GM19395 (cell line): ENCODE measurements around the gene KCNMA1.
"Not testable (repeated sequence)": the region's sequence is repeated elsewhere in the genome, so short reads cannot be mapped to it uniquely, and the experiment has no call there.

Experiments used
- ATAC-seq: cut with Tn5 transposase; IDR thresholded peaks from one replicate; pipeline ENCODE4 v1.9.1; 2021; ENCODE audit warnings: mild to moderate bottlenecking, moderate library complexity; ENCODE audit not compliant: unreplicated experiment

Gene KCNMA1

GRCh38 chr10:77428691-77429395 lies 208.8 kb downstream of the KCNMA1 start:
- ATAC-seq: no peak

DNA sequence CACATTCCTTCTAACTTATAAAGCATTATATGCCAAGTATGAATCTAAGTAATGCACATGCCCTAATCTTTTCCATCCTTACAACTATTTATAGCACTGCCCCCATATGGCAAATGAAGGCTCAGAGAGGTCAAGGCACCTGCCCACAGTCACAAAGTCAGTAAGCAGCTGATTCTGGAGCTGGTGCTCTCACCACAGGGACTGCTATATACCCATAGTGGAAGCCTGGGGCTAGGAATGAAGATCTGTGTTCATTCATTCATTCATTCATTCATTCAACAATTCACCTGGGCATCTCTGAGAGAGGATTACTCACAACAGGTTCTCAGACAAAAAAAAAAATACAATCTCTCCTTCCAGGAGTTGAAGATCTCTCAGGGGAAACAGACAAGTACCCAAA lies 213.4 kb downstream of the KCNMA1 start:
- ATAC-seq: no peak

- ATAC-seq: no peak
These were observed 214.9 kb downstream of the KCNMA1 start for GRCh38 chr10:77422491-77423338.

DNA sequence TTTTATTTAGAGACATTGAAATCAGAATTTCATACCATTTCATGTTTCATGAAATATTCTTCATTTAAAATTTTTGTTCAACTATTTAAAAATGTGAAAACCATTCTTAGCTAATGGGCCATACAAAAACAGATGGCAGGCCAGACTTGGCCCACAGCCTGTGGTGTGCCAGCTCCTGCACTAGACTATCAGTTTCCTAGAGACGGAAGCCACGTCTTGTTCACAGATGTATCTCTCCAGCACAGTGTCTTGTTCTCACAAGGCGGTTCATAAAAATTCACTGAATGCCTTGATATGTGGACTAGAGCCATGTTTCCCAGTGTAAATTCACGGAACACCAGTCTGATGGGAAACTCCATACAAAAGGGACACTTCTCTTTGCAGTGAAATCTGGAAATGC lies 216.0 kb downstream of the KCNMA1 start:
- ATAC-seq: no peak

DNA sequence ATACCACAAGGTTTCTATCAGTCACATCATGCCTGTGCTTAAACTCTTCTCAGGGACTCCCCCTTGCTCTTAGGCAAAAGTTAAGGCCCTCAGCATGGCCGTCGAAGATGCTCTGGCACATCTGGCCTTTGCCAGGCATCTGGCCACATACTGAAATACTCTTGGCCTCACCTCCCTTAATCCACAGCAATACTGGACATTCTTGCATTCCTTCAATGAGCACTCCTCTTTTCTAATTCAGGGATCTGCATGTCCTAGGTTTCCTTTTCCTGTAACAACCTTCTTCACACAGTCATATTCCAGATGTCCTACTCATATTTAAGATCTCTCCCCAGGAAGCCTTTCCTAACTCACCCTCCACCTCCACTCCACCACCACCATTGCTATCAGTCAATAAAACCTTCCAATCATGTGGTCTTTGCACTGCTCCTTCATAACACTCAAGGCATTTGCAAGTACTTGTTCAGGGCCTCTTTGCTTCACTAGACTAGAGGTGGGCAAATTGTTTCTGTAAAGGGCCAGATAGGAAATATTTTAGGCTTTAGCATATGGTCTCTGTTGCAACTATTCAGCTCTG lies 216.6 kb downstream of the KCNMA1 start:
- ATAC-seq: no peak

DNA sequence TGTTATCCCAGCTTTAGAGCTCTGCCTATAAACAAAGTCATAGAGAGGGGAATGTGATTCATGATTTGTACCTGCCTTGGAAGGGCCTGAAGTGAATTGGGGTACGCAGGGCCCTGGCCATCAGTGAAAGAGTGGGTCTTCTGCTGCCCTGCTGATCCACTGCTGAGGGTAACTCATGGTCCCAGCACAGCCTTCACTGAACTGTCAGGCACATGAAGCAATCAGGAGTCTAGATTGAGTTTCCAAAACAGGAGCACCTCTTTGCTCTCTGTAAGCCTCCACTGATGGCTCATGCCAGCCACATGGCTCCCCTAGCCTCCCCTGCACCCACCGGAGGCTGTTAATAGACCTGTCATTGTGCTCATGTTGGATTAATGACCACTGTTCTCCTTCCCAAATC lies 217.6 kb downstream of the KCNMA1 start:
- ATAC-seq: no peak

DNA sequence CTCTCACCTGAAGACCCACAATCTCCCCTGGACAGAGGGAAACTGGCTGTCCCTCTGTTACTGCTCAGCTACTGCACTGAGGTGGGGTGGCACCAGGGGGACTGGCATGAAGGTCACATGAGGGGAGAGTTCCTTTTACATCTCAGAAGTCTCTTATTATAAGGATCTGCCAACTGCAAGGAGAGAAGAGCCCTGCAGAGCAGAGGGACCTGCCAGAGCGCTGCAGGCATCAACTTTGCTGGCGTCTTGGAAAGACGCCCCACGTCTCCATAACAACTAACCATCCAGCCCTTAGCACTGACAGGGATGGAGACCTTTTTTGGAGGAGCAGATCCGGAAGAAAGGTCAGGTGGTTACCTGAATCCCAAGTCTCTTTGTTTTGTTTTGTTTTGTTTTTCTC lies 218.6 kb downstream of the KCNMA1 start:
- no peak for ATAC-seq

GRCh38 chr10:77417806-77418640 lies 219.6 kb downstream of the KCNMA1 start:
- ATAC-seq: no peak

GRCh38 chr10:77417359-77417758 lies 220.2 kb downstream of the KCNMA1 start:
- no peak for ATAC-seq

- ATAC-seq: no peak
These were observed 221.1 kb downstream of the KCNMA1 start for GRCh38 chr10:77416311-77417135.

GRCh38 chr10:77415313-77415960 lies 222.2 kb downstream of the KCNMA1 start:
- no peak for ATAC-seq

GRCh38 chr10:77413231-77413630 lies 224.4 kb downstream of the KCNMA1 start:
- ATAC-seq: no peak

DNA sequence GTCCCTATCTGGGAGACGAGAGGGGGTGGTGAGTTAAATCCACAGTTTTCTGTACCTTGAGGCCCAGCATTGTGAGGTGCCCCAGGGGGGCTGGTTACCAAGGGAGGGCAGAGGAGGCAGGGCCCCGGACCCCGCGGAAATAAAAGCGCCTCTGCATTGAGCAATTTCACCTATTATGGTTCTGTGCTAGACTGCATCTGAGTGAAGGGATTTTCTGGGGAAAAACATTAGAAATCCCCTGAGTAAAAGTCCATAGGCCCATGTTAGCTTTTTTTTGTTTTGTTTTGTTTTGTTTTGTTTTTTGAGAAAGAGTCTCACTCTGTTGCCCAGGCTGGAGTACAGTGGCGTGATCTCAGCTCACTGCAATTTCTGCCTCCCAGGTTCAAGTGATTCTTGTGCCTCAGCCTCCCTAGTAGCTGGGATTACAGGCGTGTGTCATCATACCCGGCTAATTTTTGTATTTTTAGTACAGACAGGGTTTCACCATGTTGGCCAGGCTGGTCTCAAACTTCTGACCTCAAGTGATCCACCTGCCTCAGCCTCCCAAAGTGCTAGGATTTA lies 225.0 kb downstream of the KCNMA1 start:
- not testable (repeated sequence) for ATAC-seq

DNA sequence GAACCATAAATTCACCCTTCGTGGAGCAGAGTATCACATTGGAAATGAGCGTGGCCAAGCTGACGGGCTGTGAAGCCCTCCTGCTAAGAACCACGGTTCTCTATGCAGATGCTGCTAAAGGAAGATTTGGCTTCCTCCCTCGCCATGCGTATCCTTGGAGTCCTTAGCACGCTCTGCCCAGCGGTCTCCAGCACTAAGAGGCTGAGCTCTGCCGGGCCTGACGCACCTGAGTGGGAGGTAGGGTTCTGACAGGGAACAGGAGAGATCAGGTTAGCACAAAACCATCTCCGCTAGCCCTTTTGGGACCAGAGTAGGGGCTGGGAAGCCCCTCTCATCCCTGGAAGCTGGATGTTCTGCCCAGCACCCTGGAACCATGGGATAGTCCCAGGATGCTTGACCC lies 225.8 kb downstream of the KCNMA1 start:
- ATAC-seq: no peak

DNA sequence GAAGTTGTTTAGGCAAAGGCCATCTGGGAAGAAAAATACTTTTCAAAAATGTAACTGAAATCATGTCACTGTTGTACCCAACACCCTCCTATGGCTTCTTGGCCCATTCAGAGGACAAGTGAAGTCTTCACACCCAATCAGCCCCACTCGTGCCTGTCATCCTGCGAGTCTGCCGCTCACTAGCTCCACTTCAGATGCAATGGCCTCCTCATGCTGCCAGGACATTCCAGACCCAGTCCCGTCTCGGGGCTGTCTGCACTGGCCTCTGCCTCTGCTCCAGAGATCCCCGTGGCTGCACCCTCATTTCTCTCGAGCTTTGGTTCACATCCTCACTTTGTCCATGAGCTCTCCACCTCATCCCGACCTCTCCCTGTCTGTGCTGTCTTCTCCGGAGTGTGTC lies 227.1 kb downstream of the KCNMA1 start:
- ATAC-seq: no peak

- no peak for ATAC-seq
These were observed 227.7 kb downstream of the KCNMA1 start for GRCh38 chr10:77409697-77410471.

GRCh38 chr10:77408259-77408658 lies 229.3 kb downstream of the KCNMA1 start:
- no peak for ATAC-seq

GRCh38 chr10:77406764-77407430 lies 230.7 kb downstream of the KCNMA1 start:
- ATAC-seq: no peak
